HepG2 (cell line): ENCODE measurements around the gene ZNF581. TPM values are rescaled to one million over a fixed set of nuclear protein-coding genes. Genes with fewer than 3 reads are reported as not detected.

Source experiments
- ARID4A ChIP-seq: sonication (generic); formaldehyde crosslinking; IDR thresholded peaks from 2 replicates; pipeline ENCODE4 v1.5.0; 2020; ENCODE audit warnings: mild to moderate bottlenecking, missing genetic modification reagents, borderline replicate concordance
- ASH2L ChIP-seq: fragments of 300-600, 200-600 bp; sonication (generic); IDR thresholded peaks from 2 replicates; pipeline ENCODE4 v1.7.0; 2017; ENCODE audit warnings: low read depth, mild to moderate bottlenecking, moderate library complexity, mixed read lengths, low read length; ENCODE audit not compliant: insufficient read length
- MXD1 ChIP-seq: sonication (generic); formaldehyde crosslinking; IDR thresholded peaks from 2 replicates; pipeline ENCODE4 v1.4.0; 2020; ENCODE audit warnings: mild to moderate bottlenecking, missing genetic modification reagents
- SOX6 ChIP-seq, 2 experiments: fragments of 450-650 bp in 1 of 2; sonication (generic) in 1 of 2; formaldehyde crosslinking in 1 of 2; IDR thresholded peaks; 2 replicates each; pipeline versions ENCODE4 v1.4.0 to v1.6.1; 2017 to 2020; ENCODE audit warnings: antibody characterized with exemption in 1 of 2, mild to moderate bottlenecking in 1 of 2, missing genetic modification reagents in 1 of 2
- ZNF274 ChIP-seq: sonication (generic); formaldehyde crosslinking; IDR thresholded peaks from 2 replicates; pipeline ENCODE4 v1.5.1; 2020; ENCODE audit warnings: mild to moderate bottlenecking, missing genetic modification reagents
- ZNF839 ChIP-seq: sonication (generic); formaldehyde crosslinking; IDR thresholded peaks from 2 replicates; pipeline ENCODE4 v1.4.0; 2020; ENCODE audit warnings: missing genetic modification reagents, mild to moderate bottlenecking, borderline replicate concordance
- ZSCAN12 ChIP-seq: sonication (generic); formaldehyde crosslinking; IDR thresholded peaks from 2 replicates; pipeline ENCODE4 v1.9.0; 2021; ENCODE audit warnings: mild to moderate bottlenecking, missing genetic modification reagents
- polyA plus RNA-seq, 8 experiments: library from polyadenylated mRNA; depleted of rRNA in 3 of 8; stranded (reverse) in 7 of 8; unstranded in 1 of 8; fragments of >200 nt; fragmentation: Illumina TruSeq in 4 of 8; extraction: Trizol in 4 of 8; gene quantifications; 2 replicates each; pipeline versions ENCODE4 v1.2.1 to v1.2.3, GENCODE V29; 2011 to 2016; ENCODE audit warnings: low read depth in 4 of 8, missing spikeins in 1 of 8, mixed read lengths in 1 of 8; ENCODE audit not compliant: insufficient read depth in 1 of 8
- total RNA-seq, 5 experiments: library from RNA; depleted of rRNA; stranded (reverse); fragments of >200 nt; fragmentation: Illumina TruSeq; extraction: Trizol; gene quantifications; 2 replicates each; pipeline ENCODE4 v1.2.3, GENCODE V29; 2016; ENCODE audit warnings: low read depth in 1 of 5

Gene ZNF581
- total and polyA plus RNA-seq, 2 of the 13 experiments (the other 11 are each of a cell fraction or from before 2014, with no cell fraction given), result 19.6 to 49.5 TPM

GRCh38 chr19:55680339-55681130 is 37.1 kb downstream of the ZNF581 start (continued):
- no peak for TF ChIP-seq ARID4A (CRISPR knock-in tag)
- no peak for TF ChIP-seq ASH2L
- TF ChIP-seq MXD1 (CRISPR knock-in tag), result no peak
- TF ChIP-seq SOX6 (IDR thresholded peaks at IDR 0.05), result no peak
- no peak for TF ChIP-seq SOX6 (CRISPR knock-in tag; IDR thresholded peaks at IDR 0.05)
- no peak for TF ChIP-seq ZNF274 (CRISPR knock-in tag)
- no peak for TF ChIP-seq ZNF839 (CRISPR knock-in tag)
- no peak for TF ChIP-seq ZSCAN12
